ENCODE measurements around the gene PPP4R4.

DNA sequence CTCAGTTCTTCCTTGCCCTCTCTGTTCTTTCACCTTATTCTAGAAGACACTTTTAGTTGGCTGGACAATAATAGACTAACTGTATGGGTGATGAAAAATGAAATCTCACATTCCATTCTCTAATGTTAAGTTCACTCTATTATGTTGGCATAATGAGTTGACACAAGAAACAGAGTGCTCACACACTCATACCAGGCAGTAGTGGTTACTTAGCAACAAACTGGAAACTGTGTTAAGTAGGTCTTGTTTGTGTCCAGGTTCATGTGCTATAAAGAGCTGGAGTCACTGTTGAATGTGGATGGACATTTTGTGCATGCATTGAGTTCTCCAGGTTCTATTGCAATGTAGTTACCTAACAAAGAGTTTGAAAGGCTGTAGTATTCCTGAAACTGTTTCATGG, 16.9 kb upstream of the PPP4R4 start:
- TF ChIP-seq, protein P1, sequence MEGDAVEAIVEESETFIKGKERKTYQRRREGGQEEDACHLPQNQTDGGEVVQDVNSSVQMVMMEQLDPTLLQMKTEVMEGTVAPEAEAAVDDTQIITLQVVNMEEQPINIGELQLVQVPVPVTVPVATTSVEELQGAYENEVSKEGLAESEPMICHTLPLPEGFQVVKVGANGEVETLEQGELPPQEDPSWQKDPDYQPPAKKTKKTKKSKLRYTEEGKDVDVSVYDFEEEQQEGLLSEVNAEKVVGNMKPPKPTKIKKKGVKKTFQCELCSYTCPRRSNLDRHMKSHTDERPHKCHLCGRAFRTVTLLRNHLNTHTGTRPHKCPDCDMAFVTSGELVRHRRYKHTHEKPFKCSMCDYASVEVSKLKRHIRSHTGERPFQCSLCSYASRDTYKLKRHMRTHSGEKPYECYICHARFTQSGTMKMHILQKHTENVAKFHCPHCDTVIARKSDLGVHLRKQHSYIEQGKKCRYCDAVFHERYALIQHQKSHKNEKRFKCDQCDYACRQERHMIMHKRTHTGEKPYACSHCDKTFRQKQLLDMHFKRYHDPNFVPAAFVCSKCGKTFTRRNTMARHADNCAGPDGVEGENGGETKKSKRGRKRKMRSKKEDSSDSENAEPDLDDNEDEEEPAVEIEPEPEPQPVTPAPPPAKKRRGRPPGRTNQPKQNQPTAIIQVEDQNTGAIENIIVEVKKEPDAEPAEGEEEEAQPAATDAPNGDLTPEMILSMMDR (conservative IDR thresholded peaks at IDR 0.05; ENCODE audit: low read depth in 2 of 2) = no peak
- TF ChIP-seq POLR2AphosphoS5 (IDR thresholded peaks at IDR 0.05; ENCODE audit: low read depth) (no peak), EZH2 (IDR thresholded peaks at IDR 0.05; ENCODE audit: low read depth, unreplicated experiment) (no peak), EZH2phosphoT487 (IDR thresholded peaks at IDR 0.05; ENCODE audit: unreplicated experiment) (no peak)
- TF ChIP-seq, protein P2, sequence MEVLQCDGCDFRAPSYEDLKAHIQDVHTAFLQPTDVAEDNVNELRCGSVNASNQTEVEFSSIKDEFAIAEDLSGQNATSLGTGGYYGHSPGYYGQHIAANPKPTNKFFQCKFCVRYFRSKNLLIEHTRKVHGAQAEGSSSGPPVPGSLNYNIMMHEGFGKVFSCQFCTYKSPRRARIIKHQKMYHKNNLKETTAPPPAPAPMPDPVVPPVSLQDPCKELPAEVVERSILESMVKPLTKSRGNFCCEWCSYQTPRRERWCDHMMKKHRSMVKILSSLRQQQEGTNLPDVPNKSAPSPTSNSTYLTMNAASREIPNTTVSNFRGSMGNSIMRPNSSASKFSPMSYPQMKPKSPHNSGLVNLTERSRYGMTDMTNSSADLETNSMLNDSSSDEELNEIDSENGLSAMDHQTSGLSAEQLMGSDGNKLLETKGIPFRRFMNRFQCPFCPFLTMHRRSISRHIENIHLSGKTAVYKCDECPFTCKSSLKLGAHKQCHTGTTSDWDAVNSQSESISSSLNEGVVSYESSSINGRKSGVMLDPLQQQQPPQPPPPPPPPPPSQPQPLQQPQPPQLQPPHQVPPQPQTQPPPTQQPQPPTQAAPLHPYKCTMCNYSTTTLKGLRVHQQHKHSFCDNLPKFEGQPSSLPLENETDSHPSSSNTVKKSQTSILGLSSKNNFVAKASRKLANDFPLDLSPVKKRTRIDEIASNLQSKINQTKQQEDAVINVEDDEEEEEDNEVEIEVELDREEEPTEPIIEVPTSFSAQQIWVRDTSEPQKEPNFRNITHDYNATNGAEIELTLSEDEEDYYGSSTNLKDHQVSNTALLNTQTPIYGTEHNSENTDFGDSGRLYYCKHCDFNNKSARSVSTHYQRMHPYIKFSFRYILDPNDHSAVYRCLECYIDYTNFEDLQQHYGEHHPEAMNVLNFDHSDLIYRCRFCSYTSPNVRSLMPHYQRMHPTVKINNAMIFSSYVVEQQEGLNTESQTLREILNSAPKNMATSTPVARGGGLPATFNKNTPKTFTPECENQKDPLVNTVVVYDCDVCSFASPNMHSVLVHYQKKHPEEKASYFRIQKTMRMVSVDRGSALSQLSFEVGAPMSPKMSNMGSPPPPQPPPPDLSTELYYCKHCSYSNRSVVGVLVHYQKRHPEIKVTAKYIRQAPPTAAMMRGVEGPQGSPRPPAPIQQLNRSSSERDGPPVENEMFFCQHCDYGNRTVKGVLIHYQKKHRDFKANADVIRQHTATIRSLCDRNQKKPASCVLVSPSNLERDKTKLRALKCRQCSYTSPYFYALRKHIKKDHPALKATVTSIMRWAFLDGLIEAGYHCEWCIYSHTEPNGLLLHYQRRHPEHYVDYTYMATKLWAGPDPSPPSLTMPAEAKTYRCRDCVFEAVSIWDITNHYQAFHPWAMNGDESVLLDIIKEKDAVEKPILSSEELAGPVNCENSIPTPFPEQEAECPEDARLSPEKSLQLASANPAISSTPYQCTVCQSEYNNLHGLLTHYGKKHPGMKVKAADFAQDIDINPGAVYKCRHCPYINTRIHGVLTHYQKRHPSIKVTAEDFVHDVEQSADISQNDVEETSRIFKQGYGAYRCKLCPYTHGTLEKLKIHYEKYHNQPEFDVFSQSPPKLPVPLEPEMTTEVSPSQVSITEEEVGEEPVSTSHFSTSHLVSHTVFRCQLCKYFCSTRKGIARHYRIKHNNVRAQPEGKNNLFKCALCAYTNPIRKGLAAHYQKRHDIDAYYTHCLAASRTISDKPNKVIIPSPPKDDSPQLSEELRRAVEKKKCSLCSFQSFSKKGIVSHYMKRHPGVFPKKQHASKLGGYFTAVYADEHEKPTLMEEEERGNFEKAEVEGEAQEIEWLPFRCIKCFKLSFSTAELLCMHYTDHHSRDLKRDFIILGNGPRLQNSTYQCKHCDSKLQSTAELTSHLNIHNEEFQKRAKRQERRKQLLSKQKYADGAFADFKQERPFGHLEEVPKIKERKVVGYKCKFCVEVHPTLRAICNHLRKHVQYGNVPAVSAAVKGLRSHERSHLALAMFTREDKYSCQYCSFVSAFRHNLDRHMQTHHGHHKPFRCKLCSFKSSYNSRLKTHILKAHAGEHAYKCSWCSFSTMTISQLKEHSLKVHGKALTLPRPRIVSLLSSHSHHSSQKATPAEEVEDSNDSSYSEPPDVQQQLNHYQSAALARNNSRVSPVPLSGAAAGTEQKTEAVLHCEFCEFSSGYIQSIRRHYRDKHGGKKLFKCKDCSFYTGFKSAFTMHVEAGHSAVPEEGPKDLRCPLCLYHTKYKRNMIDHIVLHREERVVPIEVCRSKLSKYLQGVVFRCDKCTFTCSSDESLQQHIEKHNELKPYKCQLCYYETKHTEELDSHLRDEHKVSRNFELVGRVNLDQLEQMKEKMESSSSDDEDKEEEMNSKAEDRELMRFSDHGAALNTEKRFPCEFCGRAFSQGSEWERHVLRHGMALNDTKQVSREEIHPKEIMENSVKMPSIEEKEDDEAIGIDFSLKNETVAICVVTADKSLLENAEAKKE (CRISPR knock-in tag; IDR thresholded peaks at IDR 0.05) = no peak
- TF ChIP-seq, protein P3, sequence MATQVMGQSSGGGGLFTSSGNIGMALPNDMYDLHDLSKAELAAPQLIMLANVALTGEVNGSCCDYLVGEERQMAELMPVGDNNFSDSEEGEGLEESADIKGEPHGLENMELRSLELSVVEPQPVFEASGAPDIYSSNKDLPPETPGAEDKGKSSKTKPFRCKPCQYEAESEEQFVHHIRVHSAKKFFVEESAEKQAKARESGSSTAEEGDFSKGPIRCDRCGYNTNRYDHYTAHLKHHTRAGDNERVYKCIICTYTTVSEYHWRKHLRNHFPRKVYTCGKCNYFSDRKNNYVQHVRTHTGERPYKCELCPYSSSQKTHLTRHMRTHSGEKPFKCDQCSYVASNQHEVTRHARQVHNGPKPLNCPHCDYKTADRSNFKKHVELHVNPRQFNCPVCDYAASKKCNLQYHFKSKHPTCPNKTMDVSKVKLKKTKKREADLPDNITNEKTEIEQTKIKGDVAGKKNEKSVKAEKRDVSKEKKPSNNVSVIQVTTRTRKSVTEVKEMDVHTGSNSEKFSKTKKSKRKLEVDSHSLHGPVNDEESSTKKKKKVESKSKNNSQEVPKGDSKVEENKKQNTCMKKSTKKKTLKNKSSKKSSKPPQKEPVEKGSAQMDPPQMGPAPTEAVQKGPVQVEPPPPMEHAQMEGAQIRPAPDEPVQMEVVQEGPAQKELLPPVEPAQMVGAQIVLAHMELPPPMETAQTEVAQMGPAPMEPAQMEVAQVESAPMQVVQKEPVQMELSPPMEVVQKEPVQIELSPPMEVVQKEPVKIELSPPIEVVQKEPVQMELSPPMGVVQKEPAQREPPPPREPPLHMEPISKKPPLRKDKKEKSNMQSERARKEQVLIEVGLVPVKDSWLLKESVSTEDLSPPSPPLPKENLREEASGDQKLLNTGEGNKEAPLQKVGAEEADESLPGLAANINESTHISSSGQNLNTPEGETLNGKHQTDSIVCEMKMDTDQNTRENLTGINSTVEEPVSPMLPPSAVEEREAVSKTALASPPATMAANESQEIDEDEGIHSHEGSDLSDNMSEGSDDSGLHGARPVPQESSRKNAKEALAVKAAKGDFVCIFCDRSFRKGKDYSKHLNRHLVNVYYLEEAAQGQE (IDR thresholded peaks at IDR 0.05; ENCODE audit: unreplicated experiment) = no peak

Data from GM23338 (cell line).